SU-DHL-6 (cell line): ENCODE data around the gene CACNA2D1.

Experiments used
- CTCF ChIP-seq: fragments of 200-600 bp; sonication (generic); IDR thresholded peaks from one replicate; pipeline ENCODE4 v1.5.1; 2017; ENCODE audit warnings: antibody characterized with exemption, mild to moderate bottlenecking, low read length, moderate library complexity; ENCODE audit not compliant: insufficient read depth, poor library complexity, severe bottlenecking
- EZH2phosphoT487 ChIP-seq: fragments of 200-600 bp; sonication (generic), shearing (Covaris generic); conservative IDR thresholded peaks from 2 replicates; pipeline ENCODE4 v1.6.1; 2018; ENCODE audit warnings: mild to moderate bottlenecking, antibody characterized with exemption, low read length, moderate library complexity, mixed read lengths

GRCh38 chr7:82347808-82348207, 95.8 kb downstream of the CACNA2D1 start:
- no peak for TF ChIP-seq CTCF
- no peak for TF ChIP-seq EZH2phosphoT487
